ENCODE data around the gene ATP5F1B.

DNA sequence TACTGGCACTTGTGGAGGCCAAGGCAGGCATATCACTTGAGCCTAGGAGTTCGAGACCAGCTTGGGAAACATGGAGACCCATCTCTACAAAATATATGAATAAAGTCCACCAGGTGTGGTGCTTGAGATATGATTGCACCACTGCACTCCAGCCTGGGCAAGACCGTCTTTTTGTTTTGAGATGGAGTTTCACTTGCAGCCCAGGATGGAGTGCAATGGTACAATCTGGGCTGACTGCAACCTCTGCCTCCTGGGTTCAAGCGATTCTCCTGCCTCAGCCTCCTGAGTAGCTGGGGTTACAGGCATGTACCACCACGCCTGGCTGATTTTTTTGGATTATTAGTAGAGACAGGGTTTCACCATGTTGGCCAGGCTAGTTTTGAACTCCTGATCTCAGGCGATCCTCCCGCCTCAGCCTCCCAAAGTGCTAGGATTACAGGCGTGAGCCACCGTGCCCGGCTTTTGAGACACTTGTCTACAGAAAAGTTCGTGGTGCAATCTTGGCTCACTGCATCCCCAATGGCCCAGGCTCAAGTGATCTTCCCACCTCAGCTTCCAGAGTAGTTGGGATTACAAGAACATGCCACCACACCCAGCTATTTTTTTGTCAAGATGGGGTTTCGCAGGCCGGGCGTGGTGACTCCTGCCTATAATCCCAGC, 16.3 kb upstream of the ATP5F1B start:
- no peak for TF ChIP-seq POLR2AphosphoS5 (IDR thresholded peaks at IDR 0.05; ENCODE audit: insufficient read depth in 1 of 2, low read depth in 1 of 2)
- TF ChIP-seq, protein P1, sequence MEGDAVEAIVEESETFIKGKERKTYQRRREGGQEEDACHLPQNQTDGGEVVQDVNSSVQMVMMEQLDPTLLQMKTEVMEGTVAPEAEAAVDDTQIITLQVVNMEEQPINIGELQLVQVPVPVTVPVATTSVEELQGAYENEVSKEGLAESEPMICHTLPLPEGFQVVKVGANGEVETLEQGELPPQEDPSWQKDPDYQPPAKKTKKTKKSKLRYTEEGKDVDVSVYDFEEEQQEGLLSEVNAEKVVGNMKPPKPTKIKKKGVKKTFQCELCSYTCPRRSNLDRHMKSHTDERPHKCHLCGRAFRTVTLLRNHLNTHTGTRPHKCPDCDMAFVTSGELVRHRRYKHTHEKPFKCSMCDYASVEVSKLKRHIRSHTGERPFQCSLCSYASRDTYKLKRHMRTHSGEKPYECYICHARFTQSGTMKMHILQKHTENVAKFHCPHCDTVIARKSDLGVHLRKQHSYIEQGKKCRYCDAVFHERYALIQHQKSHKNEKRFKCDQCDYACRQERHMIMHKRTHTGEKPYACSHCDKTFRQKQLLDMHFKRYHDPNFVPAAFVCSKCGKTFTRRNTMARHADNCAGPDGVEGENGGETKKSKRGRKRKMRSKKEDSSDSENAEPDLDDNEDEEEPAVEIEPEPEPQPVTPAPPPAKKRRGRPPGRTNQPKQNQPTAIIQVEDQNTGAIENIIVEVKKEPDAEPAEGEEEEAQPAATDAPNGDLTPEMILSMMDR (IDR thresholded peaks at IDR 0.05), result no peak

All from vagina (tissue), 2 donors.